ENCODE results near the gene SLC2A13.

DNA sequence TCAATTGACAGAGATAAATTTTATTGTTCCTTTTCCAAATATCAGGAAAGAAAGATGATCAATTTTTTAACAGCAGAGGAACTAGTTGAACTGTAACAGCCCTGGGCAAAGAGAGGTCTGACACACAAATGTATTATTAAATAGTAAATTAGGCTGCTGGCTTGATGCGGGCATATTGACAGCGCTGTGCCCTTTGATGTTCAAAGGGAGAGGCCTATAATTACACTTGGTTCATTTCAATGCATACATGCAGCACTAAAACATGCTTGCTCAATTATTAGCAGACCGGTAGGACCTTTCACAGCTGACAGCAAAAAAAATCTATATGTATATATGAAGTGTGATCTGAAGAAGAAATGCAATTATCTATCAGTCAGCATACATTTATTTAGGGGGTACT lies 219.8 kb downstream of the SLC2A13 start:
- TF ChIP-seq, protein P1, sequence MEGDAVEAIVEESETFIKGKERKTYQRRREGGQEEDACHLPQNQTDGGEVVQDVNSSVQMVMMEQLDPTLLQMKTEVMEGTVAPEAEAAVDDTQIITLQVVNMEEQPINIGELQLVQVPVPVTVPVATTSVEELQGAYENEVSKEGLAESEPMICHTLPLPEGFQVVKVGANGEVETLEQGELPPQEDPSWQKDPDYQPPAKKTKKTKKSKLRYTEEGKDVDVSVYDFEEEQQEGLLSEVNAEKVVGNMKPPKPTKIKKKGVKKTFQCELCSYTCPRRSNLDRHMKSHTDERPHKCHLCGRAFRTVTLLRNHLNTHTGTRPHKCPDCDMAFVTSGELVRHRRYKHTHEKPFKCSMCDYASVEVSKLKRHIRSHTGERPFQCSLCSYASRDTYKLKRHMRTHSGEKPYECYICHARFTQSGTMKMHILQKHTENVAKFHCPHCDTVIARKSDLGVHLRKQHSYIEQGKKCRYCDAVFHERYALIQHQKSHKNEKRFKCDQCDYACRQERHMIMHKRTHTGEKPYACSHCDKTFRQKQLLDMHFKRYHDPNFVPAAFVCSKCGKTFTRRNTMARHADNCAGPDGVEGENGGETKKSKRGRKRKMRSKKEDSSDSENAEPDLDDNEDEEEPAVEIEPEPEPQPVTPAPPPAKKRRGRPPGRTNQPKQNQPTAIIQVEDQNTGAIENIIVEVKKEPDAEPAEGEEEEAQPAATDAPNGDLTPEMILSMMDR (IDR thresholded peaks at IDR 0.05) = no peak
- TF ChIP-seq POLR2AphosphoS5 (IDR thresholded peaks at IDR 0.05; ENCODE audit: low read depth, low read length) (no peak), TCF7L2 (IDR thresholded peaks at IDR 0.05; ENCODE audit: low read depth, low read length) (no peak)
- TF ChIP-seq, protein P2, sequence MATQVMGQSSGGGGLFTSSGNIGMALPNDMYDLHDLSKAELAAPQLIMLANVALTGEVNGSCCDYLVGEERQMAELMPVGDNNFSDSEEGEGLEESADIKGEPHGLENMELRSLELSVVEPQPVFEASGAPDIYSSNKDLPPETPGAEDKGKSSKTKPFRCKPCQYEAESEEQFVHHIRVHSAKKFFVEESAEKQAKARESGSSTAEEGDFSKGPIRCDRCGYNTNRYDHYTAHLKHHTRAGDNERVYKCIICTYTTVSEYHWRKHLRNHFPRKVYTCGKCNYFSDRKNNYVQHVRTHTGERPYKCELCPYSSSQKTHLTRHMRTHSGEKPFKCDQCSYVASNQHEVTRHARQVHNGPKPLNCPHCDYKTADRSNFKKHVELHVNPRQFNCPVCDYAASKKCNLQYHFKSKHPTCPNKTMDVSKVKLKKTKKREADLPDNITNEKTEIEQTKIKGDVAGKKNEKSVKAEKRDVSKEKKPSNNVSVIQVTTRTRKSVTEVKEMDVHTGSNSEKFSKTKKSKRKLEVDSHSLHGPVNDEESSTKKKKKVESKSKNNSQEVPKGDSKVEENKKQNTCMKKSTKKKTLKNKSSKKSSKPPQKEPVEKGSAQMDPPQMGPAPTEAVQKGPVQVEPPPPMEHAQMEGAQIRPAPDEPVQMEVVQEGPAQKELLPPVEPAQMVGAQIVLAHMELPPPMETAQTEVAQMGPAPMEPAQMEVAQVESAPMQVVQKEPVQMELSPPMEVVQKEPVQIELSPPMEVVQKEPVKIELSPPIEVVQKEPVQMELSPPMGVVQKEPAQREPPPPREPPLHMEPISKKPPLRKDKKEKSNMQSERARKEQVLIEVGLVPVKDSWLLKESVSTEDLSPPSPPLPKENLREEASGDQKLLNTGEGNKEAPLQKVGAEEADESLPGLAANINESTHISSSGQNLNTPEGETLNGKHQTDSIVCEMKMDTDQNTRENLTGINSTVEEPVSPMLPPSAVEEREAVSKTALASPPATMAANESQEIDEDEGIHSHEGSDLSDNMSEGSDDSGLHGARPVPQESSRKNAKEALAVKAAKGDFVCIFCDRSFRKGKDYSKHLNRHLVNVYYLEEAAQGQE (IDR thresholded peaks at IDR 0.05; ENCODE audit: insufficient read depth in 1 of 2, low read depth in 2 of 2, low read length in 1 of 2) = no peak
